ENCODE measurements around the gene SORBS1.

The SORBS1 gene

GRCh38 chr10:95573964-95574604 lies 12.9 kb upstream of the SORBS1 start:
- no peak for TF ChIP-seq GATA3 (IDR thresholded peaks at IDR 0.05; ENCODE audit: low read depth, low read length)
- no peak for TF ChIP-seq GATA2 (IDR thresholded peaks at IDR 0.05; ENCODE audit: low read depth, low read length)

- TF ChIP-seq GATA2 (IDR thresholded peaks at IDR 0.05; ENCODE audit: low read depth, low read length) (no peak), GATA3 (IDR thresholded peaks at IDR 0.05; ENCODE audit: low read depth, low read length) (no peak)
Measured at GRCh38 chr10:95573527-95573926, 12.4 kb upstream of the SORBS1 start.

DNA sequence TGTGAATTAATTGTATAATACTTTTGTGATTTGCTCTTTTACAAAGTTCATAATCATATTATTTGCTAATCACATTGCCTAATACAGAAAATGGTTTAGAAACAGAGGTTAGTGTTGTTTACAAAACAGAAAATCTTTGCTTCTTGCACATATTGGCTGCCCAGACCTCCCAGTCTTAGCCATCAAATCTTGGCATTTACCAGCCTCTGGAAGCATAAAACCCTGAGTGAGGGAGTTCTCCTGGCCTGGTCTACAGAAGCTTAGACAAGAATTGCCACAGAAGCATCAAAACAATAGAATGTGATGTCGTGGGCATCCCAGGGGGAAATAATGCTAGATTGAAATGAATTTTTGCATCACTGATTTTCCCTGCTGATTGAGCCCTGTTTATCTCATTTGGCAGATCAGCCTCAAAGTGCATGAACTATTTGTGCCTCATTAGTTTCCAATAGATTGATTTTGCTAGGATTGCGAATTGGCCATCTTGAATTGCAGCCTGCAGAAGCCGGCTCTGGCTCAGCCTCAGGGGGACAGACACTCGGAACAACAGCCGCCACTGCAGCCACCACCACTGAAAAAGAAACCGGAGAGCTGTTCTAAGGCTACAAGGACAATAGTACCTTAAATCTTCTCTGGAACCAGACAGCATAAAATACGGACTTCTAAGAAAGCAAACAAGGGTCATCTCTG lies 11.1 kb upstream of the SORBS1 start:
- TF ChIP-seq GATA3 (IDR thresholded peaks at IDR 0.05; ENCODE audit: low read depth, low read length), result no peak
- no peak for TF ChIP-seq GATA2 (IDR thresholded peaks at IDR 0.05; ENCODE audit: low read depth, low read length)

- TF ChIP-seq GATA2 (IDR thresholded peaks at IDR 0.05; ENCODE audit: low read depth, low read length) (no peak), GATA3 (IDR thresholded peaks at IDR 0.05; ENCODE audit: low read depth, low read length) (no peak)
Measured at GRCh38 chr10:95571390-95571789, 10.2 kb upstream of the SORBS1 start.

- TF ChIP-seq GATA3 (IDR thresholded peaks at IDR 0.05; ENCODE audit: low read depth, low read length), result no peak
- TF ChIP-seq GATA2 (IDR thresholded peaks at IDR 0.05; ENCODE audit: low read depth, low read length), result no peak
Measured at GRCh38 chr10:95569368-95569767, 8.2 kb upstream of the SORBS1 start.

DNA sequence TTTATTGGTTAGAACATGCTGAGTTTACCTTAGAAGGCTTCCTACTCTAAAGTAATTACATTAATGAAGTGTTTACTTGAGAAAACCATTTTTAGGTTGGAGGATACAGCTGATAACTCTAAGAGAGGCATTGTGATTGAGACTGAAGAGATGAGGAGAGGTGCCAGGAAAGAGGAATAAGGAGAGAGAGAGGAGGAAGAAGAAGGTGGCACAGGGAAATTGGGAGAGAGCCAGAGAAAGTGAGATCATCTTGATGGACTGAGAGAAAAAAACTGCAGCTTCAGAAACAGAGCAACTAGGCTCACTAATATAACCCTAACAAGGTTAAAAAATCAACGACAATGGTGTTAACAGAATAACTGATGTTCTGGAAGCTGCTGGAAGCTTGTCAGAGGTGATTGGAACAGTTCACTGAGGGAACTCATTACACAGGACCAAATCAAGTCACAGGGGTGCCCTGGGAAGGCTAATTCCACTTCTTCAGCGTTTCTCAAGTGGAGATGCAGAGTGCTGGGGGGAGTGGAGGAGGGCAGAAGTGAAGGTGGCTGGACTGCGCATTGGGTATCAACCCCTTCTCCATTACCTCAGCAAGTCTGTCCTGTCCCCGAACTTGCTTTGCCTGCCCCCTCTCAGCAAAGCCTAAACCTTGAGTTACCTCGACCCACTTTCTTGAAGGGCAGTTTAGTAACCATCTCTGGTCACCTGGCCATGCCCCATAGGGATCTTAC lies 6.9 kb upstream of the SORBS1 start:
- TF ChIP-seq GATA3 (IDR thresholded peaks at IDR 0.05; ENCODE audit: low read depth, low read length) (no peak), GATA2 (IDR thresholded peaks at IDR 0.05; ENCODE audit: low read depth, low read length) (no peak)

- TF ChIP-seq GATA3 (IDR thresholded peaks at IDR 0.05; ENCODE audit: low read depth, low read length) (no peak), GATA2 (IDR thresholded peaks at IDR 0.05; ENCODE audit: low read depth, low read length) (no peak)
Measured at GRCh38 chr10:95566136-95566535, 5.0 kb upstream of the SORBS1 start.

DNA sequence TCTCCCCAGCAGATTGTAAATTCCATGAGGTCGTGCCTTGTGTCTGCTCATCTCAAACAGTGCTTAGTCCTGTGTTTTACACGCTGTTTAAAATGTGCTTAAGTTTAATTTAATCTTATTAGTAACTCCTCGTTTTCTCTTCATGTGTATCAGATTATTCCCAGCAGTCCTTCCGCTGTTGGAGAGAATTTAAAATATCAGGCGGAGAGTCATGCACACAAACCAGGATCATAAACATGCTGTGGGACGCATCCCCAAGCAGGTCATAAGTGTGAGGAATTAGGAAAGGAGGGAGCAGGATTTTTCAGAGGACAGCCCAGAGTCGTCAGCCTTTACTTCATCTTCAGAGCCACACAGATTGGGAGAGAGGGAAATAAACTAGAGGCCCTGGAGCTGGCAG lies 4.2 kb upstream of the SORBS1 start:
- TF ChIP-seq GATA3 (IDR thresholded peaks at IDR 0.05; ENCODE audit: low read depth, low read length) (no peak), GATA2 (IDR thresholded peaks at IDR 0.05; ENCODE audit: low read depth, low read length) (no peak)

GRCh38 chr10:95564291-95564690 lies 3.1 kb upstream of the SORBS1 start:
- TF ChIP-seq GATA3 (IDR thresholded peaks at IDR 0.05; ENCODE audit: low read depth, low read length), result no peak
- no peak for TF ChIP-seq GATA2 (IDR thresholded peaks at IDR 0.05; ENCODE audit: low read depth, low read length)

GRCh38 chr10:95562341-95562965 lies 1.3 kb upstream of the SORBS1 start:
- TF ChIP-seq GATA2 (IDR thresholded peaks at IDR 0.05; ENCODE audit: low read depth, low read length) (no peak), GATA3 (IDR thresholded peaks at IDR 0.05; ENCODE audit: low read depth, low read length) (no peak)

DNA sequence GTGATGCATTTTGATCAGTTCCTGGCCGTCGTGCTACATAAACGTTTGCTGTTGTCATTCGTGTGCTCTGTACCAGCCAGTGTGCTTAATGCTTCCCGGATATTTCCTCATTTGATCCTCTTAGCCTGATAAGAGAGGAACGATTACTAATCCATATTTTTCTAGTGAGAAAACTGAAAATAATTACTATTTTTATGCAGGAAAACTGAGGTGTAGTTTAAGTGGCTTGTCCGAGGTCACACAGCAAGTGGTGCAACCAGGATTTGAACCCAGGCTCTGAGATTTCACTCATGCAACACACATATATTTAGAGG lies 650 bp upstream of the SORBS1 start:
- TF ChIP-seq GATA3 (IDR thresholded peaks at IDR 0.05; ENCODE audit: low read depth, low read length) (no peak), GATA2 (IDR thresholded peaks at IDR 0.05; ENCODE audit: low read depth, low read length) (no peak)

GRCh38 chr10:95560278-95561176 lies 644 bp downstream of the SORBS1 start:
- TF ChIP-seq GATA2 (IDR thresholded peaks at IDR 0.05; ENCODE audit: low read depth, low read length), result no peak
- no peak for TF ChIP-seq GATA3 (IDR thresholded peaks at IDR 0.05; ENCODE audit: low read depth, low read length)

DNA sequence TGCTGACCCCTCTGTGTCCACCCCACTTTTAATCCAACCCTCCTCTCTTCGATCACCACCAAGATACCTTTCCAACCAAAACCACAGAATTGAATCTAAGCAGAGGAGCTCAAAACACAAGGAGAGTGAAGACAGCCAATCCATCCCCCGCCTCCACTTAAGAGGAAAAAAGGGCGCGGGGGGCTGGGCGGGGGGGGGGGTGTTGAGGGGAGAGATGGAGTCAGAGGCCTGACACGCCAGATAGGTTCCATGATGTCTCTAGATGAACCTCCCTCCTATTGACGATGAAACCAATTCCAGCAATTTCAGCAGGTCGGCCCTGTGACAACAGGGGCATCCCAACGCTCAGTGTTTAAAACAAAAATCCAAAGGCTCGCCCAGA lies 1.3 kb downstream of the SORBS1 start:
- TF ChIP-seq GATA3 (IDR thresholded peaks at IDR 0.05; ENCODE audit: low read depth, low read length) (no peak), GATA2 (IDR thresholded peaks at IDR 0.05; ENCODE audit: low read depth, low read length) (no peak)

DNA sequence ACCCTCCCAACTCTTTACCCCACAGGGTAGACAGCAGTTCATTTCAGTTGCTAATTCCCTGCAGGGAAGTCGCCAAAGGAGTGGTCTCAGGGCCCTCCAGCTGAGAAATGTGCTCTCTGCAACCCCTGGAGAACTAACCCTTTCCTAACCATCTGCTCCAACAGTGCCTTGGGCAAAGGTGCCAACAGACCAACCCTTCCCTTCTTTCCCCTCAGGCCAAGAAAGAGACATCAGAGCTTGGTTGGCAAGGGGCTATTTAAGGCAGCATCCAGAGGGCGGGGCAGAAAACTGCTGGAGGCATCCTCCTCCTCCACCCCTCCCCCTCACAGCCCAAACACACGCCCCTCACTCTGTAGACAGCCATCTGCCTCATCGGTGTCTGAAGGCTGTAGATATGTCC lies 1.7 kb downstream of the SORBS1 start:
- TF ChIP-seq GATA3 (IDR thresholded peaks at IDR 0.05; ENCODE audit: low read depth, low read length) (no peak), GATA2 (IDR thresholded peaks at IDR 0.05; ENCODE audit: low read depth, low read length) (no peak)

All from SH-SY5Y (cell line).